ENCODE results near the gene VAT1L. TPM values are rescaled to one million over a fixed set of nuclear protein-coding genes. Genes with fewer than 3 reads are reported as not detected.
"Not testable (repeated sequence)": the region's sequence is repeated elsewhere in the genome, so short reads cannot be mapped to it uniquely, and the experiment has no call there.

The VAT1L gene
- total RNA-seq, 1 donor from 2014 or later: not detected

- TF ChIP-seq CTCF (IDR thresholded peaks at IDR 0.05): no peak
- Mint-ChIP-seq H3K4me1 (ENCODE audit: low read depth) (no peaks in the 10 kb centered on the region), H3K9me3 (ENCODE audit: low read depth) (no peaks in the 10 kb centered on the region), H3K36me3 (ENCODE audit: low read depth) (no peaks in the 10 kb centered on the region), H3K27me3 (ENCODE audit: low read depth) (peaks cover 1% of the 10 kb centered on the region), H3K27ac (ENCODE audit: unreplicated experiment) (no peak overlapping the region), H3K4me3 (ENCODE audit: unreplicated experiment) (no peak overlapping the region)
- DNase-seq (ENCODE audit: low spot score): no peak
Observed at GRCh38 chr16:77945126-77945525, 156.8 kb downstream of the VAT1L start.

GRCh38 chr16:77946823-77947222 is 158.5 kb downstream of the VAT1L start:
- no peaks in the 10 kb centered on the region for H3K9me3 Mint-ChIP-seq (ENCODE audit: low read depth)
- H3K36me3 Mint-ChIP-seq (ENCODE audit: low read depth): no peaks in the 10 kb centered on the region
- DNase-seq (ENCODE audit: low spot score): no peak
- H3K27ac Mint-ChIP-seq (ENCODE audit: unreplicated experiment): no peak overlapping the region
- no peak for TF ChIP-seq CTCF (IDR thresholded peaks at IDR 0.05)
- peaks cover 1% of the 10 kb centered on the region for H3K27me3 Mint-ChIP-seq (ENCODE audit: low read depth)
- H3K4me3 Mint-ChIP-seq (ENCODE audit: unreplicated experiment): no peak overlapping the region
- H3K4me1 Mint-ChIP-seq (ENCODE audit: low read depth): no peaks in the 10 kb centered on the region

GRCh38 chr16:77947590-77947989 is 159.2 kb downstream of the VAT1L start:
- not testable (repeated sequence) for H3K27ac Mint-ChIP-seq (ENCODE audit: unreplicated experiment); H3K36me3 Mint-ChIP-seq (ENCODE audit: low read depth); H3K4me1 Mint-ChIP-seq (ENCODE audit: low read depth); DNase-seq (ENCODE audit: low spot score); H3K27me3 Mint-ChIP-seq (ENCODE audit: low read depth); H3K9me3 Mint-ChIP-seq (ENCODE audit: low read depth); H3K4me3 Mint-ChIP-seq (ENCODE audit: unreplicated experiment)

GRCh38 chr16:77948835-77949234 is 160.5 kb downstream of the VAT1L start:
- Mint-ChIP-seq H3K4me3 (ENCODE audit: unreplicated experiment) (no peak overlapping the region), H3K36me3 (ENCODE audit: low read depth) (no peaks in the 10 kb centered on the region), H3K27ac (ENCODE audit: unreplicated experiment) (no peak overlapping the region), H3K4me1 (ENCODE audit: low read depth) (no peaks in the 10 kb centered on the region), H3K9me3 (ENCODE audit: low read depth) (no peaks in the 10 kb centered on the region), H3K27me3 (ENCODE audit: low read depth) (peaks cover 1% of the 10 kb centered on the region)
- TF ChIP-seq CTCF (IDR thresholded peaks at IDR 0.05): no peak
- DNase-seq (ENCODE audit: low spot score): no peak

GRCh38 chr16:77949445-77949844 is 161.1 kb downstream of the VAT1L start:
- H3K27ac Mint-ChIP-seq (ENCODE audit: unreplicated experiment): no peak overlapping the region
- no peaks in the 10 kb centered on the region for H3K36me3 Mint-ChIP-seq (ENCODE audit: low read depth)
- no peaks in the 10 kb centered on the region for H3K4me1 Mint-ChIP-seq (ENCODE audit: low read depth)
- no peak overlapping the region for H3K4me3 Mint-ChIP-seq (ENCODE audit: unreplicated experiment)
- H3K27me3 Mint-ChIP-seq (ENCODE audit: low read depth): peaks cover 1% of the 10 kb centered on the region
- no peak for TF ChIP-seq CTCF (IDR thresholded peaks at IDR 0.05)
- no peak for DNase-seq (ENCODE audit: low spot score)
- no peaks in the 10 kb centered on the region for H3K9me3 Mint-ChIP-seq (ENCODE audit: low read depth)

GRCh38 chr16:77951788-77952187 is 163.4 kb downstream of the VAT1L start:
- Mint-ChIP-seq H3K4me3 (ENCODE audit: unreplicated experiment) (no peak overlapping the region), H3K9me3 (ENCODE audit: low read depth) (no peaks in the 10 kb centered on the region), H3K4me1 (ENCODE audit: low read depth) (no peaks in the 10 kb centered on the region), H3K36me3 (ENCODE audit: low read depth) (no peaks in the 10 kb centered on the region), H3K27me3 (ENCODE audit: low read depth) (peaks cover 1% of the 10 kb centered on the region), H3K27ac (ENCODE audit: unreplicated experiment) (no peak overlapping the region)
- TF ChIP-seq CTCF (IDR thresholded peaks at IDR 0.05): peak; percentile 30
- DNase-seq (ENCODE audit: low spot score): no peak

Data from chondrocyte (in vitro differentiated cells).